GM19438 (cell line): ENCODE results near the gene SH3BP2.

Experiments
- ATAC-seq: cut with Tn5 transposase; IDR thresholded peaks from one replicate; pipeline ENCODE4 v1.9.1; 2021; ENCODE audit warnings: low read depth; ENCODE audit not compliant: unreplicated experiment

SH3BP2 gene

DNA sequence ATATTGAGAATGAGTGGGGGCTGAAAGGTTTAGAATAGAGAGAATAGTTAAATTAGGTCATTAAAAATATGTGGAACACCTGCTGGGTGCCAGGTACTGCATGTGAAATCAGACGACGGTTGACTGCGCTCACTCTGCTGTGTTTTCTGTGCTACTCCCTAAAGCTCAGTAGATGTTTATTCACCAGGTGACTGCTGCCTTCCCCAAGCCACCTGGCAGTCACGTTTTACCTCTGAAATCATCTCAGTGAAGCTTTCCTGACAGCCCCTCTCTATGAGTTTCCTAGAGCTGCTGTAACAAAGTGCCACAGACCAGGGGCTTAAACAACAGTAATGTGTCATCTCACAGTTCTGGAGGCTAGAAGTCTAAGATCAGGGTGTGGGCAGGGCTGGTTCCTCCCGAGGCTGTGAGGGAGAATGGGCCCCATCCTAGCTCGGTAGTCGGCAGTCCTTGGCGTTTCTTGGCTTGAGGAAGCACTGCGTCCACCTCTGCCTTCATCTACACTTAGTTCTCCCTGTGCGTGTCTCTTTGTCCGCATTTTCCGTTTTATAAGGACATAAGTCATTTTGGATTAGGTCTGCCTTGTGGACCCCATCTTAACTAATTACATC, 76.1 kb downstream of the SH3BP2 start:
- no peak for ATAC-seq

DNA sequence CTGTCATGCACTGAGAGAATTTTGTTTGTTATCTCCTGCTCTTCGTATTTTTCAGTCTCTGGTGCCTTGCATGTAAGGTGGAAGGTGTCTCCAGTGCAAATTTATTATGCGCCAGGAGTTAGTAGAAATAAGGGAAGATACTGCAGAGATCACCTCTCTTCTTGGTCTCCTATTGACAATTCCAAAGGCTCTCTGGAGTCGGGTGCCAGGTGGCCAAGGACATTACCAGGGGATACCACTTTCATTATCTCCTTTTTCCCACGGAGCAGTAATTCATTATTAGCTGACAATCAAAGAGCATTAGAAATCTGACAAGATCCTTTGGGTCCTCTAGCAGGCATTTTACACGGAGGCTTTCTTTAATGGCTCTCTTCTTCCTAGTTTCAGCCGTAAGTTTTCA, 76.8 kb downstream of the SH3BP2 start:
- ATAC-seq: no peak

DNA sequence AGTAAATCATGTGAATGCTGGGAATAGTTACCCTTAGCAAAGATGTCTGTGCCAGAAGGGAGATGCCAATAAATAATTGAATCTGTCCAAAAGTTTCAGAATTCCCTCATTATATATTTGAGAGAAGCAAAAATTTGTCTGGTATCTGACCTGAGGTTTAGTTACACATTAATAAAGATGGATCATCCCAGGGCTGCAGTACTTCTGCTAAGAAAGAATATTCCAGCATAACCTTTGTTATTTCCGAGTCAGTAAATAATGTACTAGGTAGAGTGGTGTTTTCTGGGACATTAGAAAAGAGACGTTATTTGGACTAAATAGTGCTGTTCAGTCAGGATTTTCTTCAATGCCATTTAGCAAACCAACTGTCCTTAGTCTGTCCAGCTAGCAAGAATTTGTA, 77.2 kb downstream of the SH3BP2 start:
- no peak for ATAC-seq

DNA sequence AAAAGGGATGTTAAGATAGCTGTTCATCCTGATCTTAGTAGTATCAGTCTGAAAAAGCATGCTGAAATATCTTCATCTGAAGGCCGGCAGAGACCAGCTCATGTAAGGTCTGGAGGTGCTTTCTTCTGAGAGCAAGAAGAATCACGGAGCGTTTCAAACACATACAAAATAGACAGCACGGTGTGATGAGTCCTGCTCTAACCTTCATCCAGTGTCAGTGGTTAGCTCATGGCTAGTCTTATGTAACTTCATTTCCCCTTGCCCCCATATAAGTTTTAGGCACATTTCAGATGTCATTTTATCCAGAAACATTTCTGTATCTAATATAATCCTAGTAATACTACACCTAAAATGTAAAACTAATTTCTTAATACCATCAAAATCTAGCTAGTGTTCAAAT, 78.6 kb downstream of the SH3BP2 start:
- ATAC-seq: no peak

DNA sequence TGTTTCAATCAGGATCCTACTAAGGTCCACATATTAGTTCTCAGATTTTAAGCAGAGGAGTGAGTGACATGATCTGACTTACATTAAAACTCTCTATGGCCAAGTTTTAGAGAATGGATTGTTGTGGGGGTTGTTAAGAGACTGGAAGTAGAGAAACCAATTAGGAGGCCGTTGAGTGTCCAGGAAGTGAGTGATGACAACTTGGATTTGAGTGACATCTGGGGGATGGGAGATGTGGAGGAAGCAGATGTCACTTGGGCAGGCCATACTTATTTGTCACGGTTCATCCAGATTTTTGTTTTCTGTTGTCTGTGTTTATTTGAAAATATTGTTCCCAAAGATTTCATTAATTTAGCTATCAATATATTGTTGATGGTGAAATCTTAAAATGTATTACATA, 79.0 kb downstream of the SH3BP2 start:
- ATAC-seq: no peak

DNA sequence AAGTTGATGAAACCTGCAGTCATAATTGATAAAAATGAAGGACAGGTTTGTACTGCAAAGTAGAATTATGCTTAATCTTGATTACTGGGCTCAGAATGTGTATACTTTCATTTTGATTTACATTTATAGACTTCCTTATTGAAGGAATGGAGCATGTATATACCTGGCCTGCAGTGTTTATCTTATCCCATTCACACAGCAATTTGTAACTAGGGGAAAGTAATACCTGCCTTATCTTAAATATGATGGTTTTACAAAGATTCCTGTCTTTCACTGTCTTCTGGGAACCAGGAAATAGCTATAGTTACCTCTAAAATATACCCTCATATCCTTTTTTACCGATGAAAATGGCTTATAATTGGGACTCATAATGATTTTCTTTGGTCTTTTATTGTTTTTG, 80.4 kb downstream of the SH3BP2 start:
- ATAC-seq: no peak

DNA sequence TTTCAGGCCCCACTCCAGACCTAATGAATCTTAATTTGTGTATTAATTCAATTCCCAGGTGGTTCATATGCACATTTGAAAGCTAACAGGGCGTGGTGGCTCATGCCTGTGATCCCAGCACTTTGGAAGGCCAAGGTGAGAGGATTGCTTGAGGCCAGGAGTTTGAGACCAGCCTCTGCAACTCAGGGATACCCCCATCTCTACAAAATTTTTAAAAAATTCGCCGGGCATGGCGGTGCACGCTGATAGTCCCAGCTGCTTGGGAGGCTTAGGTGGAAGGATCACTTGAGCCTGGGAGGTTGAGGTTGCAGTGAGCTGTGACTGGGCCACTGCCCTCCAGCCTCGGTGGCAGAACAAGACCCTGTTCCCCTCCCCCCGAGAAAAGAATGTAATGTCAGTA, 82.0 kb downstream of the SH3BP2 start:
- no peak for ATAC-seq

DNA sequence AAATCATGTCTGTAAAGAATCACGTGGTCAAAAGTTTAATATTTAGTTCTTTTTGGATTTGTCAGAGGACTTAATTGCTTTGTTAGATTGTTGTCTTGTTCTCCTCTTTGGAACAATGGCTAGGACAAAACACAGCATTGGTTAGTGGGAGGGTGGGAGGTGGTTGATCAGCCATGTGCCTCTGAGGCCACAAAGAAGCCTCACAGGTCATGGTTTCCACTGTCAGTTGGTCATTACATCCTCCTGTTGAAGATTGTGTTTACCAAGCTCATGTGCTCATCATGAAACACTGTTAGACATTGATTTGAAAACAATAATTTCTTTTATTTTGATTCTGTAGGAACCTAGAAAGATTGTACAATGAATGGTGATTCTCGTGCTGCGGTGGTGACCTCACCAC, 82.7 kb downstream of the SH3BP2 start:
- no peak for ATAC-seq

DNA sequence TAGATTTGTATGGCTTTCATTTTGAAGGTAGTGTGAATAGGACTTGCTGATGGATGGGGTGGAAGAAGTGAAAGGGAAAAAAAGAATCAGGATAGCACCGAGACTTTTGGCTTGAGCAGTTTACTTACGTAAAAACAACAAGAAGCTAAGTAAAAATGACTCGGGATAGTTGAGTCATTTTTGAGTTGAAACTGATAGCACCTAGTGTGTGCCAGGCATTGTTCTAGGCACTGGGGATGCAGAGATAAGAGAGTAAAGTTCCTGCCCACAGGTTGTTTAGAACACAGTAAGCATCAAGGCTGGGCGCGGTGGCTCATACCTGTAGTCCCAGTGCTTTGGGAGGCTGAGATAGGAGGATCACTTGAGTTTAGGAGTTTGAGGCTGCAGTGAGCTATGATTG, 85.5 kb downstream of the SH3BP2 start:
- no peak for ATAC-seq

DNA sequence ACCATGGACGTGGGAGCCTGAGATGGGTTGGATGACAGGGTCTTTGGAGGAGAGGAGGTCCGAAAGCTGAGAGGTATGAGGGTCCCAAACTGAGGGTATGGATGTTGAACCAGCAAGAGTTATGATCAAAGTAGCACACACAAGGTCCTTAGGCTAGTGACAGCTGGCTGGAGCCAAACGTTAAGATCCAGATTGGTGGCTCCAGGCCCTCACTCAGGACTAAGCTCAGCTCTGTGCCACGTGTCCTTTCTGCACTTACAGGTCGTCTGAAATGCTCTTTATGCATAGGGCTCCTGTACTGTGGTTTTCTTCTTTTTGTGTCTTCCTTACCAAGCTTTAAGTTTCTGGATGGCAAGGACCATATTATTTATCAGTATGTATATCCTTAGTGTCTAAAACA, 86.1 kb downstream of the SH3BP2 start:
- ATAC-seq: no peak

DNA sequence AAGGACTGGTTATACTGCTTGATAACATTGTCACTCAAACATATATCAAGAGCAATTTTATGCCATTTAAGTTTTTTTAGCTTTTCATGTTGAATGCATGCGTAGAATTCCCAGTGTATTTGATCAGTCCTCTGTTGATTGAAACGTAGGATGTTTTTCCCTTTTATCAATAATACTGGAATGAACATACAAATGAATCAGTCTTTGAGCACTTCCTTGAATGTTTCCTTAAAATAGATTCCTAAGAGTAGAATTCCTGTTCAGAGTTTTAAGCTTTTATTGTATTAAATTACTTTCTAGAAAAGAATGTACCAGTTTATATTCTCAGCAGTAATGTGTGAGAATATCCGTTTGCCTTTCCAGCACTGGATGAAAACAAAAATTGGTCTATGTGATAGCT, 88.5 kb downstream of the SH3BP2 start:
- ATAC-seq: no peak

DNA sequence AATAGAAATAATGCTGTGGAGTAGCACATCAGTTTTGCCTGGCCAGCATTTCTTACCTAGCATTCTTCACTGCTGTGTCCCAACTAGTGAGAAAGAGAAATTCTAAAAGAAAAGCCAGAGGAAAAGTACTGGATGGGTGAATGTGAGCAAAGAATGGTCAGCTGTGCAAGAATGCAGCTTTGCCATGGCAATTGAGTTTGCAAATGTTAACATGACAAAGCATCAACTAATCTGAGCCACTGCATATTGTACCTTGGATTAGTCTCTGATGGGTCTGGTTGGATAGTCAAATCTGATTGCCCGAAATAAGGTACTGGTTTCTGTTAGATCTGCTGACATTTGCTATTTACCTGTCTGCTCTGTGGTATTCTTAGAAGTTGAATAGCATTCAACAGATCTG, 89.5 kb downstream of the SH3BP2 start:
- ATAC-seq: no peak

DNA sequence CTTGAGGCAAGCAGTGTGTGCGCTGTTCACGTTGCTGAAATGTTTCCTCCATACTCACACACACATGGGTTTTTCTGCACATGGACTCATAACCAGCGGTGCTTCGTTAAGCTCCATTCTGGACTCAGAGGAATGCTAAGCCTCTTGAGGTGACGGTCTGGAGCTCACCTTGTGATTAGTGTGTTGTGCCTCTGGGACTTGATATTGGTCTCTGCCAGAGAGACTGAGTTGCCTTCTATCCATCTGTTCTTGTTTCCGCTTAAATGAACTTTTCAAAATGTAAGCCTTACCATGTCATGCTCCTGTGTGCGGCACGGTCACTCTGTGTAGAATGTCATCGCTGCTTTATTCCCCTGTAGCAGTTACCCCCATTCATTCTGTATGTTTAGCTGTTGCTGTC, 93.3 kb downstream of the SH3BP2 start:
- no peak for ATAC-seq

DNA sequence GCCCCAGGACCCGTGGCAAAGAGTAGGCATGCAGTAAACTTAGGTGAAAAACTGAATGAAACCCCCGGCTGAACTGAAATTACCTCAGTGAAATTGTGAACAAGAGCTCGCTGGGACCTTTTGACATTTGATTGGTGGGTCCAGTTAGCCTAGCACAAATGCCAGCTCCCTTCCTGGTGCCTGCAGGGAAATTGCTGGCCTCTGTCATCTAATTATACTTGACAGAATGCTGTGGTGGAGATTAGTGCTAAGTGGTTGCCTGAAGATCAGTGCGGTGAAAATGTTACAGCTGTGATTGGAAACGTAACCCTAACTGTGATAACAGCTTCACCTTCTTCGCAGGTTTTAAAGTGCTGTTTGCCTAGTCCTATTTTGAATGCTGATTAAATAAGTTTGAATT, 93.7 kb downstream of the SH3BP2 start:
- no peak for ATAC-seq

DNA sequence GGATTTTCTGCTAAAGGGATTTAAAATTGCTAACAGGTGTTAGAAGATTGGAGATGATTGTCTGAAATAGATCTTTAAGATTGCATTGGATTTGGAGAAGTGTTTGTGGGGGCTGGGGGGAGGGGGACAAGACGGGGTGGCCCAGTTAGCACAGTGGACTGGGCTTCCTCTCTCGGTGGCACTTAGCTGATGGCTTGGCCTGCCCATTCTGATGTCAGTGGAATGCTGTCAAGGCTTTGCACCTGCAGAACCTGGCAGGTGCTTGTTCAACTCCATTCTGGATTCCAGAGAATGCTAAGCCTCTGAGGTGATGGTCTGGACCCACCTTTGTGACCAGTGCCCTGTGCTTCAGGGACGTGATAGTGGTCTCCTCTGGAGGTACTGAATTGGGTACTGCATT, 94.5 kb downstream of the SH3BP2 start:
- ATAC-seq: no peak

DNA sequence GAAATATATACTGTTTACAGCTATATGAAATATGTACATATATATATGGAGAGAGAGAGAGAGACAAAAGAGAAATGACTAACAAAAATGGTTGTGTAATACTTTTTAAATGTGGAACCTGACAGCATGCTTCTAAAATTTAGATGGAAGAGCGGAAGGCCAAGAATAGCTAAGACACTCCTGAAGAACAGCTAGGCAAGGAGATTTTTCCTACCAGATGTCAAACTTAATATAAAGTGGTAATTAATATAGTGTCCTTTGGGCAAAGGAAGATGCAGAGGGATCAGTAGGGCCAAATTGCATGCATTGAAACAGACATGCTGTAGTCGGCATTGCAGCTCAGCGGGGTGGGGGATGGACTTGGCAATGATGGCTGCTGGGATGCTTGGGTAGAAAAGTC, 96.0 kb downstream of the SH3BP2 start:
- ATAC-seq: no peak
